Measurements from ENCODE around the gene FRMPD2. TPM values are rescaled to one million over a fixed set of nuclear protein-coding genes. Genes with fewer than 3 reads are reported as not detected.

FRMPD2 gene
- total RNA-seq, 4 donors from 2014 or later: 1.2 TPM; not detected in 3

GRCh38 chr10:48266528-48266927 lies 8.0 kb downstream of the FRMPD2 start:
- intact Hi-C loops (cut with DNase I; ENCODE audit: low total_unique reads): no loop called here
- peak in 1 of 2 donors; percentile 52 for DNase-seq (ENCODE audit: low spot score in 2 of 2)
- TF ChIP-seq, protein P1, sequence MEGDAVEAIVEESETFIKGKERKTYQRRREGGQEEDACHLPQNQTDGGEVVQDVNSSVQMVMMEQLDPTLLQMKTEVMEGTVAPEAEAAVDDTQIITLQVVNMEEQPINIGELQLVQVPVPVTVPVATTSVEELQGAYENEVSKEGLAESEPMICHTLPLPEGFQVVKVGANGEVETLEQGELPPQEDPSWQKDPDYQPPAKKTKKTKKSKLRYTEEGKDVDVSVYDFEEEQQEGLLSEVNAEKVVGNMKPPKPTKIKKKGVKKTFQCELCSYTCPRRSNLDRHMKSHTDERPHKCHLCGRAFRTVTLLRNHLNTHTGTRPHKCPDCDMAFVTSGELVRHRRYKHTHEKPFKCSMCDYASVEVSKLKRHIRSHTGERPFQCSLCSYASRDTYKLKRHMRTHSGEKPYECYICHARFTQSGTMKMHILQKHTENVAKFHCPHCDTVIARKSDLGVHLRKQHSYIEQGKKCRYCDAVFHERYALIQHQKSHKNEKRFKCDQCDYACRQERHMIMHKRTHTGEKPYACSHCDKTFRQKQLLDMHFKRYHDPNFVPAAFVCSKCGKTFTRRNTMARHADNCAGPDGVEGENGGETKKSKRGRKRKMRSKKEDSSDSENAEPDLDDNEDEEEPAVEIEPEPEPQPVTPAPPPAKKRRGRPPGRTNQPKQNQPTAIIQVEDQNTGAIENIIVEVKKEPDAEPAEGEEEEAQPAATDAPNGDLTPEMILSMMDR (IDR thresholded peaks at IDR 0.05): no peak
- no peak for TF ChIP-seq POLR2A (IDR thresholded peaks at IDR 0.05)
- H3K4me3 ChIP-seq (ENCODE audit: low read depth, poor library complexity, severe bottlenecking): no peak overlapping the region
- WGBS, 2 donors: 73 to 82% methylated on average over 4 of the region's 4 CpGs

GRCh38 chr10:48258105-48258504 lies 16.4 kb downstream of the FRMPD2 start:
- H3K4me3 ChIP-seq (ENCODE audit: low read depth, poor library complexity, severe bottlenecking): no peak overlapping the region
- intact Hi-C loops (cut with DNase I; ENCODE audit: low total_unique reads): no loop called here
- TF ChIP-seq, protein P1 (IDR thresholded peaks at IDR 0.05): no peak
- TF ChIP-seq POLR2A (IDR thresholded peaks at IDR 0.05): no peak
- WGBS, 2 donors: 64% methylated on average over 1 of the region's 1 CpG
- no peak for DNase-seq (ENCODE audit: low spot score in 2 of 2)

GRCh38 chr10:48257407-48257961 lies 17.0 kb downstream of the FRMPD2 start:
- DNase-seq (ENCODE audit: low spot score in 2 of 2): peak in 1 of 2 donors; percentile 13
- no peak overlapping the region for H3K4me3 ChIP-seq (ENCODE audit: low read depth, poor library complexity, severe bottlenecking)
- intact Hi-C loops (cut with DNase I; ENCODE audit: low total_unique reads): no loop called here
- 80 to 84% methylated on average over 3 of the region's 3 CpGs for WGBS, 2 donors
- TF ChIP-seq, protein P1 (IDR thresholded peaks at IDR 0.05): no peak
- no peak for TF ChIP-seq POLR2A (IDR thresholded peaks at IDR 0.05)

- WGBS, 2 donors: 73 to 76% methylated on average over 6 of the region's 6 CpGs
- DNase-seq (ENCODE audit: low spot score in 2 of 2): no peak
- no peak overlapping the region for H3K4me3 ChIP-seq (ENCODE audit: low read depth, poor library complexity, severe bottlenecking)
- intact Hi-C loops (cut with DNase I; ENCODE audit: low total_unique reads): no loop called here
- TF ChIP-seq, protein P1 (IDR thresholded peaks at IDR 0.05): no peak
These were observed 18.8 kb downstream of the FRMPD2 start for GRCh38 chr10:48255722-48256121.

DNA sequence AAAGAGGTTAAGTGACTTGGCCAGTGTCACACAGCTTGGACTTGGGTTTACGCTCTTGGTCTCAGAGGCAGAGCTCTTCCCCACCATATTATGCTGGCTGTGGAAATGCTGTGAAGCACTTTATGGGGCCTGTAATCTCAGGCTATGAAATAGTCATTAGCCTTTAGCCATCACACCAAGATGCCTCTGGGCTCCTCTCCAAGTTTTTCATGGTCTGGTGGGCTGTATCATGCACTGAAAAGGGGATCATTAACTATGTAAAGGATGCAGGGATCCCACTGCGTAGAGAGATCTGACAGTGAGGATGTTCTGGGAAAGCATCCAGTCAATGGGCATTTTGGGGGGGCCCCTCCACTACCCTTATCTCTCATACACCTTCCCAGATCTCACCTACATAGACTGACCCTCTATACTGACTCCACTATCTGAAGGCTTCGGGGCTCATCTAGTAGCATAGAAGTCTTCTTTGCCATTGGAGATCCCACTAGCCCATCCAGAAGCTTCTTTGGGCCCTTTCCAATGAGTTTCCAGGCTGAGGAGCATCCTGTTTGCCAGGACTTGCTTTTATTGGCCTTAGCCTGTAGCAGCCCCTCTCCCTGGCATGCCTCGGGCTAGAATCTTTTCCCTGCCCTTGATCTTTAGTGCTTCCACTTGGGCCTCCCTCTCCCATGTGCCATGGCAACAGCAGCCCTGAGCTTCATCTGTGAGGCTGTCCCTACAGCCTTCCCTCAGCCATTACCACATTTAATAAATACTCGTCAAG lies 19.6 kb downstream of the FRMPD2 start:
- peak in 1 of 2 donors; percentile 63 for DNase-seq (ENCODE audit: low spot score in 2 of 2)
- intact Hi-C loops (cut with DNase I; ENCODE audit: low total_unique reads): no loop called here
- TF ChIP-seq, protein P1 (IDR thresholded peaks at IDR 0.05): no peak
- no peak overlapping the region for H3K4me3 ChIP-seq (ENCODE audit: low read depth, poor library complexity, severe bottlenecking)
- 87 to 88% methylated on average over 5 of the region's 5 CpGs for WGBS, 2 donors

All from lower leg skin (tissue), 4 donors.